Measurements from ENCODE around the gene NEMF.
A peak's percentile ranks its signal among the peaks of the same experiment; 100 is the strongest.
"Not testable (repeated sequence)": the region's sequence is repeated elsewhere in the genome, so short reads cannot be mapped to it uniquely, and the experiment has no call there.

NEMF gene

GRCh38 chr14:49879646-49880204, 27.1 kb upstream of the NEMF start:
- peak; percentile 41 for DNase-seq

GRCh38 chr14:49876563-49877127, 24.1 kb upstream of the NEMF start:
- DNase-seq, result no peak

- DNase-seq, result no peak
Observed at GRCh38 chr14:49875640-49876198, 23.1 kb upstream of the NEMF start.

GRCh38 chr14:49873548-49873947, 21.0 kb upstream of the NEMF start:
- DNase-seq, result not testable (repeated sequence)

- DNase-seq, result no peak
Observed at GRCh38 chr14:49870908-49871307, 18.3 kb upstream of the NEMF start.

GRCh38 chr14:49868720-49869114, 16.1 kb upstream of the NEMF start:
- DNase-seq, result no peak

- DNase-seq, result peak; percentile 96
Observed at GRCh38 chr14:49867831-49868719, 15.5 kb upstream of the NEMF start.

- peak; percentile 69 for DNase-seq
Observed at GRCh38 chr14:49865431-49865859, 12.9 kb upstream of the NEMF start.

- no peak for DNase-seq
Observed at GRCh38 chr14:49863487-49864281, 11.1 kb upstream of the NEMF start.

GRCh38 chr14:49862089-49862673, 9.6 kb upstream of the NEMF start:
- DNase-seq, result peak; percentile 78

GRCh38 chr14:49861699-49862088, 9.1 kb upstream of the NEMF start:
- peak; percentile 51 for DNase-seq

GRCh38 chr14:49860988-49861698, 8.6 kb upstream of the NEMF start:
- no peak for DNase-seq

GRCh38 chr14:49858383-49858782, 5.8 kb upstream of the NEMF start:
- DNase-seq, result no peak

- no peak for DNase-seq
Observed at GRCh38 chr14:49857427-49858003, 4.9 kb upstream of the NEMF start.

- DNase-seq, result peak; percentile 68
Observed at GRCh38 chr14:49853572-49854375, 1.2 kb upstream of the NEMF start.

GRCh38 chr14:49853158-49853477, 530 bp upstream of the NEMF start:
- no peak for DNase-seq

GRCh38 chr14:49851813-49852212, 775 bp downstream of the NEMF start:
- no peak for DNase-seq

- DNase-seq, result no peak
Observed at GRCh38 chr14:49849213-49849847, 3.3 kb downstream of the NEMF start.

GRCh38 chr14:49828640-49829039, 23.9 kb downstream of the NEMF start:
- no peak for DNase-seq

GRCh38 chr14:49820176-49820575, 32.4 kb downstream of the NEMF start:
- no peak for DNase-seq

All from activated effector memory CD4-positive, alpha-beta T cell treated with Interleukin-2 at 50 U/mL for 16 hours (primary cell).